Adipocyte (in vitro differentiated cells): ENCODE measurements around the gene PSME4.
"Not testable (repeated sequence)": the region's sequence is repeated elsewhere in the genome, so short reads cannot be mapped to it uniquely, and the experiment has no call there.

Experiments
- DNase-seq: peaks from one replicate; pipeline ENCODE4 v3.0.0-alpha.2; 2015; ENCODE audit warnings: low read depth
- H3K27me3 ChIP-seq: replicated peaks from 2 replicates; pipeline ENCODE4 v1.7.0; 2013; ENCODE audit warnings: mild to moderate bottlenecking, low read length, moderate library complexity; ENCODE audit not compliant: control insufficient read depth, insufficient read depth
- H3K36me3 ChIP-seq: 2 replicates; pipeline ENCODE4 v1.7.0; 2013; ENCODE audit warnings: low read length, mild to moderate bottlenecking, moderate library complexity; ENCODE audit not compliant: control insufficient read depth, insufficient read depth, severe bottlenecking
- H3K4me1 ChIP-seq: 2 replicates; pipeline ENCODE4 v1.7.0; 2013; ENCODE audit warnings: mild to moderate bottlenecking, low read length, moderate library complexity; ENCODE audit not compliant: control insufficient read depth, insufficient read depth
- H3K4me3 ChIP-seq: 2 replicates; pipeline ENCODE4 v1.7.0; 2013; ENCODE audit warnings: mild to moderate bottlenecking, low read length, moderate library complexity
- H3K9ac ChIP-seq: 2 replicates; pipeline ENCODE4 v1.7.0; 2013; ENCODE audit warnings: mild to moderate bottlenecking, low read length, moderate library complexity
- H3K9me3 ChIP-seq: 2 replicates; pipeline ENCODE4 v1.7.0; 2013; ENCODE audit warnings: mild to moderate bottlenecking, low read length, moderate library complexity; ENCODE audit not compliant: control insufficient read depth

The PSME4 gene

DNA sequence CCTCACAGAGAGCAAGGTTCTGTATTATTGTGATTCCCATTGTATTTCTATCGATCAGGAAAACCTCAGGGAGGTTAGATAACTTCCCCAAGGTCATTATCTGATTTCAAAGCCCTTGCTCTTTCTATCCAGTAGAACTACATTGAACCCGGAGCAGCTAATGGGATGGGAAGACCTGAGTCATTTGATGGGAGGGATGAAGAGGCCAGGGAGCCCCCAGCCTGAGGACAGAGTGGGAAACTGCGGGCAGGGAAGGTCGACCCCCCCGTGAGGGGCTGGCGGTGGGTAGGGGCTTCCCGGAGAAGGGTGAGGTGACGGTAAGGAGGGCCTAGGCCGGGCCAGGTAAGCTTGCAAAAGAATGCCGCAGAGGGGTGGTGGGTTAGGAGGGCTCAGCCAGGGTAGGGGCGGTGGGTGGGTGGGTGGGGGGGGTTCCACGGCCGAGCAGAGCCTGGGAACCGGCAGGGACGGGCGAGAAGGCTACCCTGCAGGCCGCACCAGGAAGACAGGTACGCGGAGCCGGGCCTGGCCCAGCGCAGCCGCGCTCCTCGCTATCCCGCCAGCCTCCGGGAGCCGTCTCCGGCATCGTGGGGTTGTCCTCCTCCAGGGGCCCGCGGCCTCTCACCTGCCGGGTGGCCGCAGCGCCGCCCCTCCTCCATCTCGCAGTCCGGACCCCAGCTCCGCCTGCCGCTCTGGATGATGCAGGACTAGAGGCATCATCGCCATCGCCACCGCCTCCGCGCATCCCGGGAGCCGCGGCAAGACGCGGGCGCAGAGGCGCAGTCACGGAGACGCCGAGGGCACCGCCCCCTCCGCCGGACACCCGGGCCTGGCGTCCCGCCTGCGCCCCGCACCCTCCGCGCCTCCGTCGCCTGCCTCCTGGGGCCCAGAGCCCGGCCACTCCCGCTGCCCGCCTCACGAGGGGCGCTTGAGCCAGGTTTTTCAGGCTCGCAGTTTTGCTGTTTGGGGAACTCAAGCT, 111.3 kb downstream of the PSME4 start, which contains the start of gene GPR75:
Gene GPR75, minus strand, starts transcription at position 762 of the 976 bp plus-strand sequence. CDS start 5,211 bp downstream, outside the sequence.
- Histone ChIP-seq H3K9ac (peak within 1 kb of the TSS; percentile 44), H3K27me3 (no peaks in the 10 kb centered on the region), H3K36me3 (peaks cover 7% of the 10 kb centered on the region), H3K9me3 (no peaks in the 10 kb centered on the region), H3K4me1 (peaks cover 10% of the 10 kb centered on the region), H3K4me3 (peak within 1 kb of the TSS; percentile 75)
- DNase-seq, result peak; percentile 12

DNA sequence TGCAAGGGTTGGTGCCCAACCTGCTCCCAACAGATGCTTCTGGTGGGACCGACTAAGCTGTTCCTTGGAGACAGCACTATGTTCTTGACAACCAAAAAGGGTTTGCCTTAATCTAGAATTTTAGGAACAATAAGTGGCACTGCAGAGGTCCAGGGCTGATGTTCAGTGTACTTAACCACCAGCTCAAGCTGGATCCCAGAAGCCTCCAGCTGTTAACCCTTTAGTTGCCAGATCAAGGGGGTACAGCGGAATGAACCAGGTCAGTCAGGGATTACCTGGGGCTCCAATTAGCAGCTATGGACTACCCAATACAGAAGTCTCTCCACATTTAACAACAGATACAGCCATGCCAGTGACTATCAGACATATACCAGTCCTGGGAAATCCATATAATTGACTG, 114.5 kb downstream of the PSME4 start:
- DNase-seq, result no peak
- H3K4me1 ChIP-seq, result peaks cover 7% of the 10 kb centered on the region
- H3K9me3 ChIP-seq, result no peaks in the 10 kb centered on the region
- no peaks in the 10 kb centered on the region for H3K27me3 ChIP-seq
- peaks cover 16% of the 10 kb centered on the region for H3K36me3 ChIP-seq
- H3K4me3 ChIP-seq, result no peak overlapping the region
- no peak overlapping the region for H3K9ac ChIP-seq

DNA sequence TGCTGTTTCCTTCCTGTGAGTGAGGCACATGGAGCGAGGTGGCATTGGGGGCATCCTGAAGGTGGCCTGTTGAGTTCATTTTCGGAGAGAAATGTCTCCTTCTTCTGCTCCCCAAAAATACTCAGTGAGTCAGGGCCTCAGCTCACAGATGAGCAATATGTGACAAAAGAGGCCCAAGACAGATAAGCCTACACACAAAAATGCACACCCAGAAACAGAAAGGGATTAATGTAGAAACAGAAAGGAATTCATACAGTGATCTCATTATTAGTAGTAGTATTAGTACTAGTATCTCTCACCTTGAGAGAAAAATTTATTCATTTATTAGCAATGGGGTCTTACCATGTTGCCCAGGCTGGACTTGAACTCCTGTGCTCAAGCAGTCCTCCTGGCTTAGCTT, 116.1 kb downstream of the PSME4 start:
- Histone ChIP-seq H3K9ac (no peak overlapping the region), H3K4me1 (peaks cover 9% of the 10 kb centered on the region), H3K9me3 (no peaks in the 10 kb centered on the region), H3K27me3 (no peaks in the 10 kb centered on the region), H3K4me3 (no peak overlapping the region), H3K36me3 (peaks cover 16% of the 10 kb centered on the region)
- no peak for DNase-seq

GRCh38 chr2:53852532-53852931, 118.3 kb downstream of the PSME4 start:
- Histone ChIP-seq H3K36me3 (peaks cover 20% of the 10 kb centered on the region), H3K4me3 (no peak overlapping the region), H3K4me1 (peaks cover 9% of the 10 kb centered on the region), H3K9me3 (no peaks in the 10 kb centered on the region), H3K9ac (no peak overlapping the region), H3K27me3 (no peaks in the 10 kb centered on the region)
- DNase-seq, result no peak

DNA sequence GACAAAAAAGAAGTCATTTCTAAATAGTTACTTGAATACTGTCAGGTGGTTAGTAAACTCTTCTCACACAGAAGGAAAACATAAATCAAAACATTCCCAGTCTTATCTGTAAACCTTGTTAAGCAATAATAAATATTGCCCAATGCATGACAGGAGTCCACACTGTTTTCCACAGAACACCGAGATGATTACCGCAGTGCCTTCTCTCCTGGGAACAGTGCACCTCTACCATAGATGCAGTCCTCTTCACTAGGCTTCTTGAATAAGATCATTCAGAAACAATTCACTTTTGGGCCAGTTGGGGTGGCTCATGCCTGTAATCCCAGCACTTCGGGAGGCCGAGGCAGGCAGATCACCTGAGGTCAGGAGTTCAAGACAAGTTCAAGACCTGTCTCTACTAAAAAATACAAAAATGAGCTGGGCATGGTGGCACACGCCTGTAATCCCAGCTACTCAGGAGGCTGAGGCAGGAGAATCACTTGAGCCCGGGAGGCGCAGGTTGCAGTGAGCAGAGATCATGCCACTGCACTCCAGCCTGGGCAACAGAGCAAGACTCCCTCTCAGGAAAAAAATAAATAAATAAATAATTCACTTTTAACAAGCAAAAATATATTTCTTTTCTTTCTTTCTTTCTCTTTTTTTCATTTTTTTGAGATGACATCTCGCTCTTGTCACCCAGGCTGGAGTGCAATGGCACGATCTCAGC, 119.6 kb downstream of the PSME4 start:
- H3K9me3 ChIP-seq, H3K9ac ChIP-seq, H3K27me3 ChIP-seq, H3K4me1 ChIP-seq, H3K4me3 ChIP-seq: not testable (repeated sequence)
- peak; percentile 15 for DNase-seq
- H3K36me3 ChIP-seq, result peaks cover 20% of the 10 kb centered on the region

- no peak overlapping the region for H3K9ac ChIP-seq
- peaks cover 7% of the 10 kb centered on the region for H3K36me3 ChIP-seq
- no peaks in the 10 kb centered on the region for H3K27me3 ChIP-seq
- peaks cover 6% of the 10 kb centered on the region for H3K4me1 ChIP-seq
- DNase-seq, result no peak
- H3K9me3 ChIP-seq, result no peaks in the 10 kb centered on the region
- no peak overlapping the region for H3K4me3 ChIP-seq
These were observed 122.7 kb downstream of the PSME4 start for GRCh38 chr2:53848062-53848461.

- Histone ChIP-seq H3K4me1 (no peaks in the 10 kb centered on the region), H3K9me3 (peaks cover 4% of the 10 kb centered on the region), H3K36me3 (peaks cover 4% of the 10 kb centered on the region), H3K4me3 (no peak overlapping the region), H3K27me3 (no peaks in the 10 kb centered on the region), H3K9ac (no peak overlapping the region)
- no peak for DNase-seq
These were observed 127.2 kb downstream of the PSME4 start for GRCh38 chr2:53843595-53843994.

- Histone ChIP-seq H3K27me3 (no peaks in the 10 kb centered on the region), H3K9me3 (peaks cover 4% of the 10 kb centered on the region), H3K4me1 (no peaks in the 10 kb centered on the region), H3K4me3 (no peak overlapping the region), H3K9ac (no peak overlapping the region), H3K36me3 (peaks cover 1% of the 10 kb centered on the region)
- no peak for DNase-seq
These were observed 127.9 kb downstream of the PSME4 start for GRCh38 chr2:53842891-53843290.

DNA sequence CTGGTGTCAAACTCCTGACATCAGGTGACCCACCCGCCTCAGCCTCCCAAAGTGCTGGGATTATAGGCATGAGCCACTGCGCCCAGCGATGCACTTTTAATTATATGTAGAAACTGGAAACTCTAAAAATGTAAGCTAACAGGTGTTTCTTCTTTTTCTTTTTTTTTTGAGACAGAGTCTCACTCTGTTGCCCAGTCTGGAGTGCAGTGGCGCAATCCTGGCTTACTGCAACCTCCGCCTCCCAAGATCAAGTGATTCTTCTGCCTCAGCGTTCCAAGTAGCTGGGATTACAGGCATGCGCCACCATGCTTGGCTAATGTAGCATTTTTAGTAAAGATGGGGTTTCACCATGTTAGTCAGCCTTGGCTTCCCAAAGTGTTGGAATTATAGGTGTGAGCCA, 129.1 kb downstream of the PSME4 start:
- not testable (repeated sequence) for H3K36me3 ChIP-seq, H3K9me3 ChIP-seq, DNase-seq, H3K4me1 ChIP-seq, H3K27me3 ChIP-seq, H3K9ac ChIP-seq, H3K4me3 ChIP-seq

DNA sequence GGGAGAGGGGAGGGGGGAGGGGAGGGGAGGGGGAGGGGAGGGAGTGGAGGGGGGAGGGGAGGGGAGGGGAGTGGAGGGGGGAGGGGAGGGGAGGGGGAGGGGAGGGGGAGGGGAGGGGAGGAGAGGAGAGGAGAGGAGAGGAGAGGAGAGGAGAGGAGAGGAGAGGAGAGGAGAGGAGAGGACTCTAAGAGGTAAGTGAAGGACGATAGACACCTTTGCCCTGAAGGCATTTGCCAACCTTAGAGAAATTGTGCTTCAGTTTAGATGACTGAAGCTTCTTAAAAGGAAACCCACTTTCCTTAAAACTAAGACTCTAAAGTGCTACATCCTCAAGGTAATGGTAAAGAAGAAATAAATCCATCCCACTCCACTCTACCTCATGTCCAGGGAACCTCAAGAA, 130.2 kb downstream of the PSME4 start:
- H3K9me3 ChIP-seq, result peaks cover 4% of the 10 kb centered on the region
- H3K4me3 ChIP-seq, result no peak overlapping the region
- H3K27me3 ChIP-seq, result no peaks in the 10 kb centered on the region
- H3K36me3 ChIP-seq, result no peaks in the 10 kb centered on the region
- no peak for DNase-seq
- H3K9ac ChIP-seq, result no peak overlapping the region
- H3K4me1 ChIP-seq, result no peaks in the 10 kb centered on the region

DNA sequence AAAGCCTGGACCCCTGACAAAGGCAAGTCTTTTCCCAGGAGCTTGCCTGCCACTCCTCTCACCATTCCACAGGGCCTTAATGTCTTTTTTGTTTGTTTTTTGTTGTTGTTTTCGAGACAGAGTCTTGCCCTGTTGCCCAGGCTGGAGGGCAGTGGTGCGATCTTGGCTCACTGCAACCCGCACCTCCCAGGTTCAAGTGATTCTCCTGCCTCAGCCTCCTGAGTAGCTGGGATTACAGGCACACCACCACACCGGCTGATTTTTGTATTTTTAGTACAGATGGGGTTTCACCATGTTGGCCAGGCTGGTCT, 140.9 kb downstream of the PSME4 start:
- H3K36me3 ChIP-seq, H3K9ac ChIP-seq, H3K4me3 ChIP-seq, H3K27me3 ChIP-seq, H3K9me3 ChIP-seq, DNase-seq: not testable (repeated sequence)
- peaks cover 24% of the 10 kb centered on the region for H3K4me1 ChIP-seq
